GM19468 (cell line): Measurements from ENCODE around the gene TSPAN5.

Experiments
- ATAC-seq: cut with Tn5 transposase; IDR thresholded peaks from one replicate; pipeline ENCODE4 v1.9.1; 2021; ENCODE audit warnings: mild to moderate bottlenecking, moderate library complexity, moderate number of reproducible peaks; ENCODE audit not compliant: unreplicated experiment; ENCODE audit errors: extremely low read depth

Gene TSPAN5

GRCh38 chr4:98674404-98675173 lies 16.2 kb upstream of the TSPAN5 start:
- ATAC-seq = no peak

GRCh38 chr4:98673978-98674377 lies 15.6 kb upstream of the TSPAN5 start:
- ATAC-seq = no peak

- no peak for ATAC-seq
Measured at GRCh38 chr4:98673288-98673644, 14.9 kb upstream of the TSPAN5 start.

- no peak for ATAC-seq
Measured at GRCh38 chr4:98672583-98673287, 14.3 kb upstream of the TSPAN5 start.

GRCh38 chr4:98671131-98671530 lies 12.7 kb upstream of the TSPAN5 start:
- no peak for ATAC-seq

- ATAC-seq = no peak
Measured at GRCh38 chr4:98670186-98670585, 11.8 kb upstream of the TSPAN5 start.

- ATAC-seq = no peak
Measured at GRCh38 chr4:98669577-98669976, 11.2 kb upstream of the TSPAN5 start.

- no peak for ATAC-seq
Measured at GRCh38 chr4:98664959-98665358, 6.5 kb upstream of the TSPAN5 start.

GRCh38 chr4:98663226-98664006 lies 5.0 kb upstream of the TSPAN5 start:
- ATAC-seq = peak; percentile 50

- ATAC-seq = no peak
Measured at GRCh38 chr4:98662626-98663225, 4.3 kb upstream of the TSPAN5 start.

GRCh38 chr4:98662055-98662453 lies 3.6 kb upstream of the TSPAN5 start:
- no peak for ATAC-seq

- ATAC-seq = no peak
Measured at GRCh38 chr4:98661371-98662054, 3.1 kb upstream of the TSPAN5 start.

GRCh38 chr4:98659741-98660462 lies 1.5 kb upstream of the TSPAN5 start:
- ATAC-seq = no peak

GRCh38 chr4:98659106-98659592 lies 738 bp upstream of the TSPAN5 start:
- ATAC-seq = no peak

GRCh38 chr4:98657531-98658286 lies 702 bp downstream of the TSPAN5 start:
- no peak for ATAC-seq

GRCh38 chr4:98656886-98657285 lies 1.5 kb downstream of the TSPAN5 start:
- ATAC-seq = no peak

- ATAC-seq = no peak
Measured at GRCh38 chr4:98656443-98656842, 2.0 kb downstream of the TSPAN5 start.
